Mononuclear cell (primary cell): ENCODE data around the gene MYCL. TPM values are rescaled to one million over a fixed set of nuclear protein-coding genes. Genes with fewer than 3 reads are reported as not detected.
"Not testable (repeated sequence)": the region's sequence is repeated elsewhere in the genome, so short reads cannot be mapped to it uniquely, and the experiment has no call there.

Experiments
- H3K27me3 ChIP-seq: 2 replicates; pipeline ENCODE4 v1.6.0; 2011; ENCODE audit warnings: low read length, control low read depth; ENCODE audit not compliant: insufficient read depth
- H3K4me1 ChIP-seq: 2 replicates; pipeline ENCODE4 v1.5.1; 2011; ENCODE audit warnings: mild to moderate bottlenecking, low read length, control low read depth; ENCODE audit not compliant: insufficient read depth
- H3K4me3 ChIP-seq: 2 replicates; pipeline ENCODE4 v1.5.1; 2011; ENCODE audit warnings: mild to moderate bottlenecking, low read length, moderate library complexity
- H3K9me3 ChIP-seq: 2 replicates; pipeline ENCODE4 v1.5.1; 2011; ENCODE audit warnings: low read depth, mild to moderate bottlenecking, control low read depth, low read length
- total RNA-seq: library from RNA; depleted of rRNA; stranded (reverse); fragments of >200 nt; gene quantifications from one replicate; pipeline ENCODE4 v1.2.3, GENCODE V29; 2012

MYCL gene
- total RNA-seq, 1 donor: 5.0 TPM

GRCh38 chr1:39927538-39927937, 25.8 kb upstream of the MYCL start:
- Histone ChIP-seq H3K4me3 (no peak overlapping the region), H3K27me3 (no peaks in the 10 kb centered on the region), H3K4me1 (peaks cover 39% of the 10 kb centered on the region), H3K9me3 (no peaks in the 10 kb centered on the region)

- H3K4me3 ChIP-seq: no peak overlapping the region
- no peaks in the 10 kb centered on the region for H3K9me3 ChIP-seq
- peaks cover 35% of the 10 kb centered on the region for H3K4me1 ChIP-seq
- no peaks in the 10 kb centered on the region for H3K27me3 ChIP-seq
Observed at GRCh38 chr1:39926820-39927219, 25.1 kb upstream of the MYCL start.

- H3K9me3 ChIP-seq: no peaks in the 10 kb centered on the region
- no peaks in the 10 kb centered on the region for H3K27me3 ChIP-seq
- peaks cover 35% of the 10 kb centered on the region for H3K4me1 ChIP-seq
- no peak overlapping the region for H3K4me3 ChIP-seq
Observed at GRCh38 chr1:39926343-39926793, 24.7 kb upstream of the MYCL start.

GRCh38 chr1:39925721-39926342, 24.1 kb upstream of the MYCL start:
- Histone ChIP-seq H3K27me3 (no peaks in the 10 kb centered on the region), H3K9me3 (no peaks in the 10 kb centered on the region), H3K4me1 (peaks cover 33% of the 10 kb centered on the region), H3K4me3 (no peak overlapping the region)

GRCh38 chr1:39922251-39922688, 20.6 kb upstream of the MYCL start:
- Histone ChIP-seq H3K27me3 (no peaks in the 10 kb centered on the region), H3K9me3 (no peaks in the 10 kb centered on the region), H3K4me3 (no peak overlapping the region), H3K4me1 (peaks cover 19% of the 10 kb centered on the region)

GRCh38 chr1:39919545-39919944, 17.8 kb upstream of the MYCL start:
- H3K27me3 ChIP-seq: no peaks in the 10 kb centered on the region
- H3K9me3 ChIP-seq: no peaks in the 10 kb centered on the region
- no peak overlapping the region for H3K4me3 ChIP-seq
- H3K4me1 ChIP-seq: no peaks in the 10 kb centered on the region

GRCh38 chr1:39917825-39918224, 16.1 kb upstream of the MYCL start:
- H3K9me3 ChIP-seq: no peaks in the 10 kb centered on the region
- no peaks in the 10 kb centered on the region for H3K4me1 ChIP-seq
- H3K27me3 ChIP-seq: no peaks in the 10 kb centered on the region
- no peak overlapping the region for H3K4me3 ChIP-seq

- Histone ChIP-seq H3K27me3 (no peaks in the 10 kb centered on the region), H3K9me3 (no peaks in the 10 kb centered on the region), H3K4me3 (no peak overlapping the region), H3K4me1 (no peaks in the 10 kb centered on the region)
Observed at GRCh38 chr1:39915499-39916129, 13.9 kb upstream of the MYCL start.

- not testable (repeated sequence) for H3K4me3 ChIP-seq, H3K27me3 ChIP-seq, H3K4me1 ChIP-seq, H3K9me3 ChIP-seq
Observed at GRCh38 chr1:39913136-39913535, 11.4 kb upstream of the MYCL start.

- Histone ChIP-seq H3K4me1 (peaks cover 29% of the 10 kb centered on the region), H3K9me3 (peaks cover 6% of the 10 kb centered on the region), H3K4me3 (no peak overlapping the region), H3K27me3 (peaks cover 7% of the 10 kb centered on the region)
Observed at GRCh38 chr1:39910263-39910662, 8.5 kb upstream of the MYCL start.

GRCh38 chr1:39908534-39908933, 6.8 kb upstream of the MYCL start:
- Histone ChIP-seq H3K4me3 (no peak overlapping the region), H3K27me3 (peaks cover 11% of the 10 kb centered on the region), H3K9me3 (peaks cover 6% of the 10 kb centered on the region), H3K4me1 (peaks cover 35% of the 10 kb centered on the region)

- peaks cover 6% of the 10 kb centered on the region for H3K9me3 ChIP-seq
- H3K4me1 ChIP-seq: peaks cover 37% of the 10 kb centered on the region
- H3K4me3 ChIP-seq: no peak overlapping the region
- H3K27me3 ChIP-seq: peaks cover 18% of the 10 kb centered on the region
Observed at GRCh38 chr1:39907528-39908453, 6.1 kb upstream of the MYCL start.

- Histone ChIP-seq H3K4me1 (peaks cover 55% of the 10 kb centered on the region), H3K27me3 (peaks cover 34% of the 10 kb centered on the region), H3K9me3 (peaks cover 6% of the 10 kb centered on the region), H3K4me3 (no peak overlapping the region)
Observed at GRCh38 chr1:39905172-39905571, 3.5 kb upstream of the MYCL start.

GRCh38 chr1:39902460-39902807, 717 bp upstream of the MYCL start:
- H3K4me3 ChIP-seq: peak overlapping the region; percentile 59
- H3K4me1 ChIP-seq: peaks cover 67% of the 10 kb centered on the region
- H3K27me3 ChIP-seq: peaks cover 48% of the 10 kb centered on the region
- H3K9me3 ChIP-seq: no peaks in the 10 kb centered on the region

- H3K27me3 ChIP-seq: peaks cover 46% of the 10 kb centered on the region
- H3K4me3 ChIP-seq: peak overlapping the region; percentile 59
- peaks cover 66% of the 10 kb centered on the region for H3K4me1 ChIP-seq
Observed at GRCh38 chr1:39901464-39901713, 328 bp downstream of the MYCL start.

More at GRCh38 chr1:39901464-39901713, 328 bp downstream of the MYCL start:
- H3K9me3 ChIP-seq: no peaks in the 10 kb centered on the region
